SK-N-SH treated with all-trans-retinoic acid at 6 μM for 48 hours (cell line): ENCODE results near the gene CA5A.

ENCODE experiments used
- ATAC-seq: fragments of 200-7000 bp; cut with Tn5 transposase; 3 replicates; pipeline ENCODE4 v1.9.1; 2020; ENCODE audit warnings: mild to moderate bottlenecking, moderate library complexity
- ARNTL ChIP-seq: fragments of 450-650 bp; formaldehyde crosslinking; IDR thresholded peaks from 2 replicates; pipeline ENCODE4 v1.5.0; 2020; ENCODE audit warnings: low read depth, mild to moderate bottlenecking, moderate library complexity, borderline replicate concordance
- BACH2 ChIP-seq: fragments of 250-450 bp; sonication (Bioruptor Pico); IDR thresholded peaks from 2 replicates; pipeline ENCODE4 v1.9.0; 2021; ENCODE audit warnings: mild to moderate bottlenecking, borderline replicate concordance
- CSDC2 ChIP-seq: fragments of 250-450 bp; sonication (Bioruptor Pico); IDR thresholded peaks from 2 replicates; pipeline ENCODE4 v1.5.0; 2020; ENCODE audit warnings: mild to moderate bottlenecking, moderate library complexity
- ESRRG ChIP-seq: fragments of 250-450 bp; sonication (Bioruptor Pico); IDR thresholded peaks from 2 replicates; pipeline ENCODE4 v1.6.1; 2021; ENCODE audit warnings: mild to moderate bottlenecking
- GLIS3 ChIP-seq: fragments of 250-450 bp; sonication (Bioruptor Pico); IDR thresholded peaks from 2 replicates; pipeline ENCODE4 v1.5.0; 2020; ENCODE audit warnings: mild to moderate bottlenecking, moderate library complexity
- ISL1 ChIP-seq: fragments of 250-450 bp; sonication (Bioruptor Pico); IDR thresholded peaks from 2 replicates; pipeline ENCODE4 v2.1.2; 2022; ENCODE audit warnings: mild to moderate bottlenecking, moderate library complexity
- OSR1 ChIP-seq: fragments of 250-450 bp; sonication (Bioruptor Pico); IDR thresholded peaks from 2 replicates; pipeline ENCODE4 v1.8.0; 2022; ENCODE audit warnings: moderate library complexity, mild to moderate bottlenecking, inconsistent platforms
- PPARA ChIP-seq: fragments of 250-450 bp; sonication (Bioruptor Pico); IDR thresholded peaks from 2 replicates; pipeline ENCODE4 v1.5.0; 2020; ENCODE audit warnings: mild to moderate bottlenecking, borderline replicate concordance
- RARB ChIP-seq: fragments of 250-450 bp; sonication (Bioruptor Pico); IDR thresholded peaks from 2 replicates; pipeline ENCODE4 v1.8.0; 2021; ENCODE audit warnings: mild to moderate bottlenecking, moderate library complexity
- SNAI2 ChIP-seq: fragments of 250-450 bp; sonication (Bioruptor Pico); IDR thresholded peaks from 2 replicates; pipeline ENCODE4 v1.5.0; 2020; ENCODE audit warnings: mild to moderate bottlenecking, moderate library complexity
- TCF4 ChIP-seq: fragments of 250-450 bp; sonication (Bioruptor Pico); IDR thresholded peaks from 2 replicates; pipeline ENCODE4 v1.8.0; 2021; ENCODE audit warnings: mild to moderate bottlenecking, moderate library complexity, borderline replicate concordance
- TOX ChIP-seq: fragments of 250-450 bp; sonication (Bioruptor Pico); IDR thresholded peaks from 2 replicates; pipeline ENCODE4 v1.8.0; 2021; ENCODE audit warnings: mild to moderate bottlenecking, moderate library complexity, borderline replicate concordance
- ZC3H10 ChIP-seq: fragments of 250-450 bp; sonication (Bioruptor Pico); IDR thresholded peaks from 2 replicates; pipeline ENCODE4 v1.5.1; 2021; ENCODE audit warnings: mild to moderate bottlenecking, moderate library complexity
- ZFP3 ChIP-seq: fragments of 250-450 bp; sonication (Bioruptor Pico); IDR thresholded peaks from 2 replicates; pipeline ENCODE4 v1.5.0; 2020; ENCODE audit warnings: mild to moderate bottlenecking, moderate library complexity
- ZFP30 ChIP-seq: fragments of 450-650 bp; formaldehyde crosslinking; IDR thresholded peaks from 2 replicates; pipeline ENCODE4 v1.5.0; 2022; ENCODE audit warnings: mild to moderate bottlenecking, moderate library complexity
- ZNF565 ChIP-seq: fragments of 450-650 bp; formaldehyde crosslinking; conservative IDR thresholded peaks from 2 replicates; pipeline ENCODE4 v1.5.0; 2020; ENCODE audit warnings: low read depth, mild to moderate bottlenecking, moderate library complexity
- ZNF70 ChIP-seq: fragments of 450-650 bp; formaldehyde crosslinking; IDR thresholded peaks from 2 replicates; pipeline ENCODE4 v1.5.0; 2020; ENCODE audit warnings: mild to moderate bottlenecking, moderate library complexity
- ZNF8 ChIP-seq: fragments of 450-650 bp; formaldehyde crosslinking; IDR thresholded peaks from 2 replicates; pipeline ENCODE4 v1.5.0; 2020; ENCODE audit warnings: mild to moderate bottlenecking, moderate library complexity
- TF ChIP-seq, protein P1 (sequence below): fragments of 250-450 bp; sonication (Bioruptor Pico); IDR thresholded peaks from 2 replicates; pipeline ENCODE4 v1.8.0; 2021; ENCODE audit warnings: low read depth, mild to moderate bottlenecking, moderate library complexity, borderline replicate concordance
- TF ChIP-seq, protein P2 (sequence below): fragments of 250-450 bp; sonication (Bioruptor Pico); IDR thresholded peaks from 2 replicates; pipeline ENCODE4 v1.5.1; 2020; ENCODE audit warnings: low read depth, mild to moderate bottlenecking, moderate library complexity
- TF ChIP-seq, protein P3 (sequence below): fragments of 250-450 bp; sonication (Bioruptor Pico); IDR thresholded peaks from 2 replicates; pipeline ENCODE4 v1.8.0; 2020; ENCODE audit warnings: mild to moderate bottlenecking, moderate library complexity, borderline replicate concordance
- TF ChIP-seq, protein P4 (sequence below): fragments of 250-450 bp; sonication (Bioruptor Pico); IDR thresholded peaks from 2 replicates; pipeline ENCODE4 v1.5.0; 2020; ENCODE audit warnings: mild to moderate bottlenecking, moderate library complexity
- TF ChIP-seq, protein P5 (sequence below): fragments of 250-450 bp; sonication (Bioruptor Pico); IDR thresholded peaks from 2 replicates; pipeline ENCODE4 v1.5.1; 2021; ENCODE audit warnings: mild to moderate bottlenecking, moderate library complexity

The CA5A gene

DNA sequence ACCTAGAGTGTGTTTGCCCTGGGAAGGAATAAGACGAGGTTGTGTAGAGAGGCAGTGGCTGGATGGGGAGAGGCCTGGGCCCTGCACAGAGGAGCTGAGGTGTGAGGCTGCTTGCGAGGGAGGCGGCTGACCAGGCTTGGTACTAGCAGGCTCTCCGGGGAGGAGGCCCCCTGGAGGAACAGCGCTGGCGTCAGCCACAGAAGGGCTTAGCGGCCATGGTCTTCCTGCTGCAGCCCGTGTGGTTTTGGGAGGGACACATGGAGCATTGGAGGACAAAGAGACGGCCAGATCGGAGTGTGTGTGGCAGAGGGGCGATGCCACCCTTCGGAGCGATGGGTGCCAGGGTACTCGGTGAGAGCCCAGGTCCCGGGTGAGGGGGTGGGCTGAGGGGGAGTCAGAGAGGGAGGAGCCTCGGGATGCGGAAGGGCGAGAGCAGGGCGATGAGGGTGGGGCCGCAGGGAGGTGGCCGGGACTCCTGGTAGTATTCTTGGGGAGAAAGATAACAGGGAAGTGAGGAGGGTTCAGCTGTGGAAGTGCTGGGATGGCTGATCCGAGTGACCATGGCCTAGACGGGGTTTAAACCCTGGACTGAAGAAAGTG is 23.2 kb upstream of the CA5A start:
- no peak for ATAC-seq
- TF ChIP-seq, protein P1, sequence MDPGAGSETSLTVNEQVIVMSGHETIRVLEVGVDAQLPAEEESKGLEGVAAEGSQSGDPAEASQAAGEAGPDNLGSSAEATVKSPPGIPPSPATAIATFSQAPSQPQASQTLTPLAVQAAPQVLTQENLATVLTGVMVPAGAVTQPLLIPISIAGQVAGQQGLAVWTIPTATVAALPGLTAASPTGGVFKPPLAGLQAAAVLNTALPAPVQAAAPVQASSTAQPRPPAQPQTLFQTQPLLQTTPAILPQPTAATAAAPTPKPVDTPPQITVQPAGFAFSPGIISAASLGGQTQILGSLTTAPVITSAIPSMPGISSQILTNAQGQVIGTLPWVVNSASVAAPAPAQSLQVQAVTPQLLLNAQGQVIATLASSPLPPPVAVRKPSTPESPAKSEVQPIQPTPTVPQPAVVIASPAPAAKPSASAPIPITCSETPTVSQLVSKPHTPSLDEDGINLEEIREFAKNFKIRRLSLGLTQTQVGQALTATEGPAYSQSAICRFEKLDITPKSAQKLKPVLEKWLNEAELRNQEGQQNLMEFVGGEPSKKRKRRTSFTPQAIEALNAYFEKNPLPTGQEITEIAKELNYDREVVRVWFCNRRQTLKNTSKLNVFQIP, result no peak
- TF ChIP-seq ZC3H10 (CRISPR knock-in tag) (no peak), ARNTL (no peak), BACH2 (CRISPR knock-in tag) (no peak), ZNF565 (CRISPR knock-in tag) (no peak), CSDC2 (CRISPR knock-in tag) (no peak), ISL1 (no peak), SNAI2 (CRISPR knock-in tag) (no peak), GLIS3 (CRISPR knock-in tag) (no peak), RARB (CRISPR knock-in tag) (no peak)
- TF ChIP-seq, all 23 proteins: peak for 0

DNA sequence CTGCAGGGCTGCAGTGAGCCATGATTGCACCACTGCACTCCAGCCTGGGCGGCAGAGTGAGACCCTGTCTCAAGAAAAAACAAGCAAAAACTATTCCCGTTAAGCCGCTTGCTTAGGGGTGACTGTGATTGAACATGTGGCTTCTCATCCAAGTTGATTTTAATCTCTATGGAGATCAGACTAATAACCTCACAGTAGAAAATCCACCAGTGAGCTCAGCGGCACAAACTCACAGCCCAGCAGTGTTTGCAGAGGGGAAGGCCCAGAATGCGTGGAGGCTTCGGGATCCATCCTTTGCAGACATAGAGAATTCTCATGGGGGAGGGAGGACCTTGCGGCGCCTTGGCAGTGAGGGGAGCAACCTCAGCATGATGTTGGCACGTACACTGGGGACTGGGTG is 22.3 kb upstream of the CA5A start:
- no peak for ATAC-seq
- TF ChIP-seq BACH2 (CRISPR knock-in tag), result no peak
- TF ChIP-seq OSR1, result no peak
- TF ChIP-seq, protein P2, sequence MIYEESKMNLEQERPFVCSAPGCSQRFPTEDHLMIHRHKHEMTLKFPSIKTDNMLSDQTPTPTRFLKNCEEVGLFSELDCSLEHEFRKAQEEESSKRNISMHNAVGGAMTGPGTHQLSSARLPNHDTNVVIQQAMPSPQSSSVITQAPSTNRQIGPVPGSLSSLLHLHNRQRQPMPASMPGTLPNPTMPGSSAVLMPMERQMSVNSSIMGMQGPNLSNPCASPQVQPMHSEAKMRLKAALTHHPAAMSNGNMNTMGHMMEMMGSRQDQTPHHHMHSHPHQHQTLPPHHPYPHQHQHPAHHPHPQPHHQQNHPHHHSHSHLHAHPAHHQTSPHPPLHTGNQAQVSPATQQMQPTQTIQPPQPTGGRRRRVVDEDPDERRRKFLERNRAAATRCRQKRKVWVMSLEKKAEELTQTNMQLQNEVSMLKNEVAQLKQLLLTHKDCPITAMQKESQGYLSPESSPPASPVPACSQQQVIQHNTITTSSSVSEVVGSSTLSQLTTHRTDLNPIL (CRISPR knock-in tag), result no peak
- no peak for TF ChIP-seq ARNTL
- no peak for TF ChIP-seq ZNF70 (CRISPR knock-in tag)
- TF ChIP-seq ZFP30, result no peak

DNA sequence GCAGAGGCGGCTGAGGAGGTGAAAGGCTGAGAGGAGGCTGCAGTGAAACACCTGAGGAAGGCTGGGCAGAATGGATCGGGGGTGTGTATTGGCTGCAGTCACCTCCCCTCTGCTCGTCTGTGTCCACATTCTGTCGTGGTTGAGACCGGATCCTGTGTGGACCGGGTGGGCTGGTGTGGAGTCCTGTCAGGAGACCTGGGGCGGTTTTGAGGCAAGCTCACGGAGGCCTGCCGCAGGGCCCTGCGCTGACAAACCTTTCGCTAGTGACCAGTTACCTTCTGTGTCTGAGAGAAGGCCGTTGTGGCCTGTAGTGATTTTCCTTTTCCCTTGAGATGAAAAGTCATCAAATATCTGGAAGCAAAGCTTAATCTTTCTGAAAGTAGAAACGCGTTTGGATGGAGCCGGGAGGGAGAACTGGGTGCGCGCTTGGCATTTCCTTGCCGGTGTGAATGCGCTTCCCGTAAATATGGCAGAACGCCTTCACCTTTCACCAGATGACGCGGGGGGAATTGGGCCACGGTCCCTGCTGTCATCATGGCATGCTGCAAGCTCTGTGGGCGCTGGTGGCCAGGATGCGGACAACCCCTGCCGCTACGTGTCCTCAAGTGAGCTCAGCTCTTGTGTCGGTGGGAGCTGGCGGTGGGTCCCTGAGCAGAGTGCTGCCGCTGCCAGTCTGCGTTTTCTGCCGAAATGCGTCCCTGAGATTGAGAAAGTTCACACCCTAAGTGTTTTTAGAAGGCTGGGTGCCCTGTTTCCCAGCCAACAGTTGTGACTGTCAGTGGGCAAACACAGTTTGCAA is 21.2 kb upstream of the CA5A start:
- no peak for ATAC-seq

DNA sequence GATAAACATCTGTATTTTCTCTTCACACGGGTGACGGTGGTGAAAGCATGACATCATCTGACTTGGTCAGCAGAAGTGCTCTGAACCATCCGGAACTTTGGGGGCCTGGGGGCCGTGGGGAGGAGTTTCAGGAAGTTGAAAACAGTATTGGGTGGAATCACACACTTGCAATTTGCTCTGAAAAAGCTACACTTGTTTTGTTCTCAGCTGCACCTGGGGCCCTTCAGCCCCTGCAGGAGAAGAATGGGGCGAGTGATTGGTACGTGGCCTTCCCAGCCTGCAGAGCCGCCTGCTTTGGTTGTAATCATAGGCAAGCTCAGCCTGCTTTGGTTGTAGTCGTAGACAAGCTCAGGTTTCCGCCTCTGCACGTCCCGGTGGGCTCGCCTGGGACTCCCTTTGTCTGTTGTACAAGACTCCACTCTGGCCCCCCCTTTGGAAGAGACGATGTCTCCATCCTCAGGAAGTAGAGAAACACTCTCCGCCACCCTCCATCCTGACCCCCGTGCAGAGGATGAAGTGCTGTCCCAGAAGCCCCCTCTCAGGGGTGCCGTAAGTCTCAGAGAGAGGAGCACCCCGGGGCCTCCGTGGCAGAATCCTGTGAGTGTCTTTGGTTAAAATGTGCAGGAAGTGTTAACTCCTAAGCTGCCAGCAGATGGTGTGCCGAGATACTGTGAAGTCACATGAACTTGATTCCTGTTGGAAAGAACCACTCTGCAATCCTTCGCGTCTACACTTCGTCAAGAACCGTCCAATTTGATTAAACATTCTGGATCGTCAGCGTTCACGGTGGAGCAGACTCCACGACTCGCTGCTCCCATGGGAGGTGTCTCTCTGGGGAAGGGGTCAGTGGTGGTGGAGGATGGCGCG is 20.3 kb upstream of the CA5A start:
- ATAC-seq, result peak; percentile 43
- no peak for TF ChIP-seq OSR1
- TF ChIP-seq, protein P3, sequence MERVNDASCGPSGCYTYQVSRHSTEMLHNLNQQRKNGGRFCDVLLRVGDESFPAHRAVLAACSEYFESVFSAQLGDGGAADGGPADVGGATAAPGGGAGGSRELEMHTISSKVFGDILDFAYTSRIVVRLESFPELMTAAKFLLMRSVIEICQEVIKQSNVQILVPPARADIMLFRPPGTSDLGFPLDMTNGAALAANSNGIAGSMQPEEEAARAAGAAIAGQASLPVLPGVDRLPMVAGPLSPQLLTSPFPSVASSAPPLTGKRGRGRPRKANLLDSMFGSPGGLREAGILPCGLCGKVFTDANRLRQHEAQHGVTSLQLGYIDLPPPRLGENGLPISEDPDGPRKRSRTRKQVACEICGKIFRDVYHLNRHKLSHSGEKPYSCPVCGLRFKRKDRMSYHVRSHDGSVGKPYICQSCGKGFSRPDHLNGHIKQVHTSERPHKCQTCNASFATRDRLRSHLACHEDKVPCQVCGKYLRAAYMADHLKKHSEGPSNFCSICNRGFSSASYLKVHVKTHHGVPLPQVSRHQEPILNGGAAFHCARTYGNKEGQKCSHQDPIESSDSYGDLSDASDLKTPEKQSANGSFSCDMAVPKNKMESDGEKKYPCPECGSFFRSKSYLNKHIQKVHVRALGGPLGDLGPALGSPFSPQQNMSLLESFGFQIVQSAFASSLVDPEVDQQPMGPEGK (CRISPR knock-in tag), result no peak
- TF ChIP-seq PPARA, result no peak
- TF ChIP-seq ZFP30, result no peak
- no peak for TF ChIP-seq GLIS3 (CRISPR knock-in tag)
- no peak for TF ChIP-seq RARB (CRISPR knock-in tag)
- TF ChIP-seq ZC3H10 (CRISPR knock-in tag), result no peak
- TF ChIP-seq ZFP3 (CRISPR knock-in tag), result no peak
- TF ChIP-seq ZNF70 (CRISPR knock-in tag), result no peak
- TF ChIP-seq, protein P4, sequence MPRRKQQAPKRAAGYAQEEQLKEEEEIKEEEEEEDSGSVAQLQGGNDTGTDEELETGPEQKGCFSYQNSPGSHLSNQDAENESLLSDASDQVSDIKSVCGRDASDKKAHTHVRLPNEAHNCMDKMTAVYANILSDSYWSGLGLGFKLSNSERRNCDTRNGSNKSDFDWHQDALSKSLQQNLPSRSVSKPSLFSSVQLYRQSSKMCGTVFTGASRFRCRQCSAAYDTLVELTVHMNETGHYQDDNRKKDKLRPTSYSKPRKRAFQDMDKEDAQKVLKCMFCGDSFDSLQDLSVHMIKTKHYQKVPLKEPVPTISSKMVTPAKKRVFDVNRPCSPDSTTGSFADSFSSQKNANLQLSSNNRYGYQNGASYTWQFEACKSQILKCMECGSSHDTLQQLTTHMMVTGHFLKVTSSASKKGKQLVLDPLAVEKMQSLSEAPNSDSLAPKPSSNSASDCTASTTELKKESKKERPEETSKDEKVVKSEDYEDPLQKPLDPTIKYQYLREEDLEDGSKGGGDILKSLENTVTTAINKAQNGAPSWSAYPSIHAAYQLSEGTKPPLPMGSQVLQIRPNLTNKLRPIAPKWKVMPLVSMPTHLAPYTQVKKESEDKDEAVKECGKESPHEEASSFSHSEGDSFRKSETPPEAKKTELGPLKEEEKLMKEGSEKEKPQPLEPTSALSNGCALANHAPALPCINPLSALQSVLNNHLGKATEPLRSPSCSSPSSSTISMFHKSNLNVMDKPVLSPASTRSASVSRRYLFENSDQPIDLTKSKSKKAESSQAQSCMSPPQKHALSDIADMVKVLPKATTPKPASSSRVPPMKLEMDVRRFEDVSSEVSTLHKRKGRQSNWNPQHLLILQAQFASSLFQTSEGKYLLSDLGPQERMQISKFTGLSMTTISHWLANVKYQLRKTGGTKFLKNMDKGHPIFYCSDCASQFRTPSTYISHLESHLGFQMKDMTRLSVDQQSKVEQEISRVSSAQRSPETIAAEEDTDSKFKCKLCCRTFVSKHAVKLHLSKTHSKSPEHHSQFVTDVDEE (CRISPR knock-in tag), result no peak
- no peak for TF ChIP-seq ZNF8 (CRISPR knock-in tag)
- no peak for TF ChIP-seq TCF4 (CRISPR knock-in tag)
- TF ChIP-seq ISL1, result no peak
- TF ChIP-seq, protein P5, sequence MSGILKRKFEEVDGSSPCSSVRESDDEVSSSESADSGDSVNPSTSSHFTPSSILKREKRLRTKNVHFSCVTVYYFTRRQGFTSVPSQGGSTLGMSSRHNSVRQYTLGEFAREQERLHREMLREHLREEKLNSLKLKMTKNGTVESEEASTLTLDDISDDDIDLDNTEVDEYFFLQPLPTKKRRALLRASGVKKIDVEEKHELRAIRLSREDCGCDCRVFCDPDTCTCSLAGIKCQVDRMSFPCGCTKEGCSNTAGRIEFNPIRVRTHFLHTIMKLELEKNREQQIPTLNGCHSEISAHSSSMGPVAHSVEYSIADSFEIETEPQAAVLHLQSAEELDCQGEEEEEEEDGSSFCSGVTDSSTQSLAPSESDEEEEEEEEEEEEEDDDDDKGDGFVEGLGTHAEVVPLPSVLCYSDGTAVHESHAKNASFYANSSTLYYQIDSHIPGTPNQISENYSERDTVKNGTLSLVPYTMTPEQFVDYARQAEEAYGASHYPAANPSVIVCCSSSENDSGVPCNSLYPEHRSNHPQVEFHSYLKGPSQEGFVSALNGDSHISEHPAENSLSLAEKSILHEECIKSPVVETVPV (CRISPR knock-in tag), result no peak
- TF ChIP-seq ESRRG, result no peak
- TF ChIP-seq, protein P1, result no peak
- no peak for TF ChIP-seq BACH2 (CRISPR knock-in tag)
- TF ChIP-seq ZNF565 (CRISPR knock-in tag), result no peak
- TF ChIP-seq TOX (CRISPR knock-in tag), result no peak
- no peak for TF ChIP-seq ARNTL

More for the DNA sequence above, 21.2 kb upstream of the CA5A start:
- no peak for TF ChIP-seq ZNF565 (CRISPR knock-in tag)
- TF ChIP-seq, all 23 proteins: peak for 0
